OCI-LY7 (cell line): Measurements from ENCODE around the gene PCDH9. TPM values are rescaled to one million over a fixed set of nuclear protein-coding genes. Genes with fewer than 3 reads are reported as not detected.

ENCODE experiments used
- BruUV-seq: library from RNA; stranded (reverse); fragments of 400-500 nt; replicated peaks from 2 replicates; lab custom pipeline; 2021; lab: Mats Ljungman, UMichigan
- CTCF ChIA-PET: fragments of 300-600 bp; sonication (Branson Sonifier 250); formaldehyde crosslinking; loops from one replicate; lab custom pipeline; 2022; ENCODE audit warnings: antibody characterized with exemption; ENCODE audit not compliant: unreplicated experiment; lab: Charles Lee
- POLR2A ChIA-PET: fragments of 300-600 bp; sonication (Branson Sonifier 250); formaldehyde crosslinking; loops from one replicate; lab custom pipeline; 2022; ENCODE audit warnings: antibody characterized with exemption; lab: Charles Lee
- DNase-seq: peaks from one replicate; pipeline ENCODE4 v3.0.0-alpha.2; 2015; ENCODE audit warnings: low spot score
- H2AFZ ChIP-seq: fragments of 200-600 bp; sonication (generic), shearing (Covaris generic); 2 replicates; pipeline ENCODE4 v1.6.1; 2014; ENCODE audit warnings: mild to moderate bottlenecking, antibody characterized with exemption, low read length, moderate library complexity
- H3K27ac ChIP-seq: fragments of 200-600 bp; sonication (generic); 2 replicates; pipeline ENCODE4 v1.5.1; 2014; ENCODE audit warnings: mixed run types, low read depth, mild to moderate bottlenecking, moderate library complexity, low read length, inconsistent platforms; ENCODE audit not compliant: poor library complexity, severe bottlenecking
- H3K36me3 ChIP-seq: fragments of 200-600 bp; sonication (generic); 2 replicates; pipeline ENCODE4 v1.6.1; 2014; ENCODE audit warnings: mild to moderate bottlenecking, antibody characterized with exemption, low read length, moderate library complexity, mixed read lengths; ENCODE audit not compliant: insufficient read depth
- H3K4me1 ChIP-seq: fragments of 200-600 bp; sonication (generic); 2 replicates; pipeline ENCODE4 v1.5.1; 2014; ENCODE audit warnings: mild to moderate bottlenecking, low read length; ENCODE audit not compliant: insufficient read depth, poor library complexity, severe bottlenecking
- H3K4me2 ChIP-seq: fragments of 200-600 bp; sonication (generic); 2 replicates; pipeline ENCODE4 v1.6.1; 2014; ENCODE audit warnings: mild to moderate bottlenecking, low read length
- H3K4me3 ChIP-seq: fragments of 200-600 bp; sonication (generic); 2 replicates; pipeline ENCODE4 v1.5.1; 2014; ENCODE audit warnings: mild to moderate bottlenecking, low read depth, low read length; ENCODE audit not compliant: poor library complexity, severe bottlenecking
- H3K79me2 ChIP-seq: fragments of 200-600 bp; sonication (generic); 2 replicates; pipeline ENCODE4 v1.6.1; 2016; ENCODE audit warnings: low read depth, mild to moderate bottlenecking, low read length, moderate library complexity, mixed read lengths; ENCODE audit not compliant: insufficient read depth
- H3K9me2 ChIP-seq: fragments of 200-600 bp; sonication (generic); 2 replicates; pipeline ENCODE4 v1.6.1; 2016; ENCODE audit warnings: mild to moderate bottlenecking, low read length, mixed read lengths; ENCODE audit not compliant: insufficient read depth
- H3K9me3 ChIP-seq: fragments of 200-600 bp; sonication (generic); 2 replicates; pipeline ENCODE4 v1.6.1; 2014; ENCODE audit warnings: mild to moderate bottlenecking, mixed run types, low read length, mixed read lengths
- H4K20me1 ChIP-seq: fragments of 200-600 bp; sonication (generic); 2 replicates; pipeline ENCODE4 v1.6.1; 2014; ENCODE audit warnings: mild to moderate bottlenecking, antibody characterized with exemption, low read length, moderate library complexity, mixed read lengths; ENCODE audit not compliant: insufficient read depth
- EZH2phosphoT487 ChIP-seq: fragments of 200-600 bp; sonication (generic); IDR thresholded peaks from 2 replicates; pipeline ENCODE4 v1.6.1; 2018; ENCODE audit warnings: low read depth, borderline replicate concordance, mild to moderate bottlenecking, mixed run types, antibody characterized with exemption, low read length, moderate library complexity, mixed read lengths
- intact Hi-C: fragments of 100-400 bp; cut with micrococcal nuclease; formaldehyde crosslinking; loops from one replicate; pipeline ENCODE4 v1.10.0; 2022; ENCODE audit not compliant: unreplicated experiment
- total RNA-seq, 2 experiments: library from RNA; depleted of rRNA in 1 of 2; stranded (reverse); fragments of >200 nt in 1 of 2; shearing (Covaris generic) in 1 of 2; gene quantifications; 2 replicates each; pipeline ENCODE4 v1.2.3, GENCODE V29; 2014 to 2022
- TF ChIP-seq, protein P1 (sequence below): fragments of 200-600 bp; sonication (generic); conservative IDR thresholded peaks from 2 replicates; pipeline ENCODE4 v1.5.1; 2014; ENCODE audit warnings: mild to moderate bottlenecking, antibody characterized with exemption, low read length, moderate library complexity, mixed read lengths

PCDH9 gene
- total RNA-seq, 2 experiments from 2014 or later: 20.1 to 26.0 TPM

DNA sequence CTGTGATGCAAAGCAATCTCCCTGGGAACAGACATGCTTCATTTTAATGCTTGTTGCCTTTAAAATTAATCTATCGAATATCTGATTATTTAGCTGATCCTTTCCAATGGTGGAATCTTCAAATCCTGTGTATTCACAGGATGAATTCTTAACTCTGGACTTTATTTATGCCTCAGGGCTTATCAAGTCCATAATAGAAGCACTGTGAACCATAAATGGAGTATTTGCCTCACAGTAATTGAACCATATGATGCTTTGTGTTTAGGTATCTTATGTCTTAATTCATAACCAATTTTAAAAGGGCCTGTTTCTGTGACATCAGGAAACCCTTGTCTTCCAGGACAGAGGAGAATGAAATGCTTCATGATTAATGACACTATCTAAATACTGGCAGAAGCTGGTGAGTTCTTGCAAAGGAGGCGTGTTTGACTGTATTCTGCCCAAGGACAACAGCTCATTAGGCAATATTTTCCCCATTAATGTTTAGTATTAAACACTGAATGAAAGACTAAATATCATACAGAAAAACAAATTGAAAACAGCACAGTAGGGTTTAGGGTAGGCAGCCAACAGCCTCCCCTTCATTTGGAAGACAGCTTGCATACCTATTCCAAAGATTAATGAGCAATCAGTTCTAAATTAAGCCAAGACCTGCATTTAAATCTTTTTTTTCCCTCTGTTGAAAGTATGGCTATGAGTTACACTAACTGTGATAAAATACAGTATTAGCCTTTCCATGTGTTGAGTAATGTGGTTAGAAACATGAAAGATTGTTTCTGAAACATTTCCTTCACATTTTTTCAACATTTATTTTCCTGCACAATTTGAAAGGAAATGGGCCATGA lies 709.4 kb downstream of the PCDH9 start:
- no peak for DNase-seq
- no peaks in the 10 kb centered on the region for H3K4me1 ChIP-seq
- H3K27ac ChIP-seq: no peak overlapping the region
- no peaks in the 10 kb centered on the region for H3K79me2 ChIP-seq
- H3K36me3 ChIP-seq: no peaks in the 10 kb centered on the region
- no peaks in the 10 kb centered on the region for H3K9me2 ChIP-seq
- TF ChIP-seq, protein P1, sequence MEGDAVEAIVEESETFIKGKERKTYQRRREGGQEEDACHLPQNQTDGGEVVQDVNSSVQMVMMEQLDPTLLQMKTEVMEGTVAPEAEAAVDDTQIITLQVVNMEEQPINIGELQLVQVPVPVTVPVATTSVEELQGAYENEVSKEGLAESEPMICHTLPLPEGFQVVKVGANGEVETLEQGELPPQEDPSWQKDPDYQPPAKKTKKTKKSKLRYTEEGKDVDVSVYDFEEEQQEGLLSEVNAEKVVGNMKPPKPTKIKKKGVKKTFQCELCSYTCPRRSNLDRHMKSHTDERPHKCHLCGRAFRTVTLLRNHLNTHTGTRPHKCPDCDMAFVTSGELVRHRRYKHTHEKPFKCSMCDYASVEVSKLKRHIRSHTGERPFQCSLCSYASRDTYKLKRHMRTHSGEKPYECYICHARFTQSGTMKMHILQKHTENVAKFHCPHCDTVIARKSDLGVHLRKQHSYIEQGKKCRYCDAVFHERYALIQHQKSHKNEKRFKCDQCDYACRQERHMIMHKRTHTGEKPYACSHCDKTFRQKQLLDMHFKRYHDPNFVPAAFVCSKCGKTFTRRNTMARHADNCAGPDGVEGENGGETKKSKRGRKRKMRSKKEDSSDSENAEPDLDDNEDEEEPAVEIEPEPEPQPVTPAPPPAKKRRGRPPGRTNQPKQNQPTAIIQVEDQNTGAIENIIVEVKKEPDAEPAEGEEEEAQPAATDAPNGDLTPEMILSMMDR: no peak
- TF ChIP-seq EZH2phosphoT487: no peak
- no peaks in the 10 kb centered on the region for H3K9me3 ChIP-seq
- CTCF ChIA-PET: no interaction called here
- no peak overlapping the region for H3K4me2 ChIP-seq
- no peak overlapping the region for H3K4me3 ChIP-seq
- no peaks in the 10 kb centered on the region for H4K20me1 ChIP-seq
- no peak overlapping the region for H2AFZ ChIP-seq
- no TSS peak for BruUV-seq
- POLR2A ChIA-PET: interaction anchor here (0.9 to 1.3 kb wide), 3 partner anchors 13 to 15 kb away, joined by 3 to 6 read pairs (median 3); no protein-coding TSS in a partner anchor
- intact Hi-C loops: no loop called here

DNA sequence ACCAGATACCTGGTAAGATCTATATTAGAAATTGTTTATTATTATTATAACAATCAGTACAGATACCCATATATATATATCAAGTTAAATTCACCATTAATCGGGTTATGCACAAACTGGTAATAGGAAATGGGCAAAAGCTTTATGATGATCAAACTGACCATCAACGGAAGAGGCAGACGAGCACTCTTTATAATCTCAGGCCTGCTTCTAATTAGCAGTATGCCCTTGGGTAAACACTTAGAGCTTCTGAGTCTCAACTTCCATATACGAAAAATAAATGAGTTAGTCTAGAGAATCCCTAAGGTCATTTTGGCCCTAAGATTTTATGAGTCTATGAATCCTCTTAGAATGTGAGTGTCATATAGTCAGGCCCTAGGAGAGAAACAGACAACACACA lies 710.9 kb downstream of the PCDH9 start:
- intact Hi-C loops: no loop called here
- Histone ChIP-seq H3K9me3 (no peaks in the 10 kb centered on the region), H3K79me2 (no peaks in the 10 kb centered on the region), H3K9me2 (no peaks in the 10 kb centered on the region), H3K4me3 (no peak overlapping the region), H3K4me2 (no peak overlapping the region), H3K27ac (no peak overlapping the region), H3K36me3 (no peaks in the 10 kb centered on the region), H2AFZ (no peak overlapping the region), H4K20me1 (no peaks in the 10 kb centered on the region), H3K4me1 (no peaks in the 10 kb centered on the region)
- ChIA-PET CTCF (no interaction called here), POLR2A (interaction anchor here (0.7 to 1.3 kb wide), 5 partner anchors 9 to 523 kb away, joined by 3 to 6 read pairs (median 3); no protein-coding TSS in a partner anchor)
- TF ChIP-seq, protein P1: no peak
- no peak for TF ChIP-seq EZH2phosphoT487
- no TSS peak for BruUV-seq
- DNase-seq: no peak

DNA sequence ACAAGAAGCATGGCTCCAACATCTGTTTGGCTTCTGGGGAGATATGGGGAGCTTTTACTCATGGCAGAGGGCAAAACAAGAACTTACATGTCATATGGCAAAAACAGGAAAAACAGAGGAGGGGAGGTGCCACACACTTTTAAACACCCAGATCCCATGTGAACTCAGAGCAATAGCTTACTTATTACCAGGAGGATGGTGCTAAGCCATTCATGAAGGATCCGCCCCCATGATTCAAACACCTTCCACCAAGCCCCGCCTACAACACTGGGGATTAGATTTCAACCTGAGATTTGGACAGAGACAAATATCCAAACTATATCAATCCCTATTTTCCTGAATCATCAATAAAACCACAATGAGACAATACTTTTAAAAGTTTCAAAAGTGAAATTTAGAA lies 712.1 kb downstream of the PCDH9 start:
- CTCF ChIA-PET: no interaction called here
- Histone ChIP-seq H3K9me3 (no peaks in the 10 kb centered on the region), H3K36me3 (no peaks in the 10 kb centered on the region), H3K4me2 (no peak overlapping the region), H3K79me2 (no peaks in the 10 kb centered on the region), H3K4me1 (no peaks in the 10 kb centered on the region), H2AFZ (peak overlapping the region; percentile 16; the same call in 1 of the 2 replicates), H3K9me2 (no peaks in the 10 kb centered on the region), H3K27ac (no peak overlapping the region), H4K20me1 (no peaks in the 10 kb centered on the region), H3K4me3 (no peak overlapping the region)
- no TSS peak for BruUV-seq
- intact Hi-C loops: no loop called here
- DNase-seq: no peak
- no peak for TF ChIP-seq EZH2phosphoT487
- TF ChIP-seq, protein P1: no peak
- POLR2A ChIA-PET: interaction anchor here (1.0 to 1.2 kb wide), 6 partner anchors 8 to 711 kb away, joined by 3 to 6 read pairs (median 4); no protein-coding TSS in a partner anchor
